ENCODE results near the gene MPPED2. TPM values are rescaled to one million over a fixed set of nuclear protein-coding genes. Genes with fewer than 3 reads are reported as not detected.
A peak's percentile ranks its signal among the peaks of the same experiment; 100 is the strongest.

Gene MPPED2
- polyA plus RNA-seq, 6 donors from 2014 or later = 0.47 to 3.1 (median 2.5) TPM

DNA sequence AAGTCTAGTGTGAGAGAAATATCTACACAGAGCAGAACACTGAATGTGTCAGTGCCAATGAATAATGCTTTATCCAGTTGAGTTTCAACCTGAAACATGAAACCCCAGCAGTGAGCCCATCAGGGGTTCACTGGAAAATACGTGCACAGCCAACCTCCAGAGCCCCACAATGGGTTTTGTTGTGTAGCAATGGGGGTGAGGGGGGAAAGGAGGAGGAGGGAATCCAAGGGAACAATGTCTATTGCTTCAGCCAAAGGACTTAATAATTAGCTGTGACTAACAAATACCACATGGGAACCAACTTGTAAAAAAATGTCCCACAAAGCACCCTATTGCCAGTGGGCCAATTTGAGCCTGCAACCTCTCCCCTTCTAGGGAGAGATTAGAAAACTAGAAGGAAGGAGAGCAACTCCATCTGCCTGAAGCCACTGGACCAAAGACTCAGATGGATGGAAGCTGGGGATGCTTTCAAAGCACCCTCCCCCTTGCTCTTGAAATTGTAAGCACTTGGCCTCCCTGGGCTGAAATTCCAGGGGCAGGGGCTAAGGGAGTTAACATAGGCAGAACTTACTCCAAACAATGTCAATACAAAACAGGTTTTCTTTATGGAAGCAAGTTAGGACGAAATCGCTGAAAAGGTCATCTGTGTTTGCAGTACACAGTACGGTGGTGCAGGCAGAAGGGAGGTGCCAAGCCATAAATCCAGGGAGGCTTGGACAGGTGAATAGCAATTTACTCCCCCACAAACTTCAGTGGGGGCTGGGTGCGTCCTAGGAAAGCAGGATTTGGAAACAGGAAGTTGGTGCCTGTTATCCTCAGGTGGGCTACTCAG lies 163.5 kb downstream of the MPPED2 start:
- H3K9me3 Mint-ChIP-seq = no peaks in the 10 kb centered on the region
- H3K36me3 Mint-ChIP-seq = no peaks in the 10 kb centered on the region
- no peaks in the 10 kb centered on the region for H3K27me3 Mint-ChIP-seq
- no peaks in the 10 kb centered on the region for H3K4me1 Mint-ChIP-seq
- ATAC-seq (ENCODE audit: low read depth in 2 of 2) (no peak), DNase-seq (no peak)
- H3K4me3 Mint-ChIP-seq = no peak overlapping the region
- H3K27ac Mint-ChIP-seq = no peak overlapping the region

GRCh38 chr11:30420233-30420787 lies 165.8 kb downstream of the MPPED2 start:
- Mint-ChIP-seq H3K27ac (no peak overlapping the region), H3K4me3 (no peak overlapping the region), H3K4me1 (no peaks in the 10 kb centered on the region), H3K9me3 (no peaks in the 10 kb centered on the region), H3K27me3 (no peaks in the 10 kb centered on the region), H3K36me3 (no peaks in the 10 kb centered on the region)
- DNase-seq = no peak
- no peak for ATAC-seq (ENCODE audit: low read depth in 2 of 2)

- Mint-ChIP-seq H3K4me3 (no peak overlapping the region), H3K27me3 (no peaks in the 10 kb centered on the region)
Observed at GRCh38 chr11:30414806-30415205, 171.3 kb downstream of the MPPED2 start.

DNA sequence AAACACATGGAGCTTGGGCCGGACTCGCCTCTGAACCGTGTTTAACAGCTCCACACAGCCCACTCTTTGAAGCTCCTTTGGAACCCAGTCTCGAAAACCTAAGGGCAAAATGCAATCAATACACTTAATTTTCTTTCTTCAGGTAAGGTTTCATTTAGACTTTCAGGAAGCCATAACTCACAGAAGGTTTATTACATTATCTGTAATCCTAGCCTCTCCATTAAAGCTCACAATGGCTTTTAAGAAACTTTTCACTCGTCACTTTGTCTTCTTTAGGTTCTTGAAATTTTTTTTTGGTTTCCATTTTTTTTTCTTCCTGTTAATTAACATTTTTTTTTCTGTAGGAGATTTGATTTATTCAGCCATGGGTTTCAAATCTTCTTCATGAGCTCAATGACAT lies 171.9 kb downstream of the MPPED2 start:
- Mint-ChIP-seq H3K4me1 (no peaks in the 10 kb centered on the region), H3K9me3 (no peaks in the 10 kb centered on the region), H3K27me3 (no peaks in the 10 kb centered on the region), H3K27ac (no peak overlapping the region), H3K4me3 (no peak overlapping the region), H3K36me3 (no peaks in the 10 kb centered on the region)
- ATAC-seq (ENCODE audit: low read depth in 2 of 2) (no peak), DNase-seq (no peak)

More at GRCh38 chr11:30414806-30415205, 171.3 kb downstream of the MPPED2 start:
- DNase-seq = no peak
- no peak for ATAC-seq (ENCODE audit: low read depth in 2 of 2)
- Mint-ChIP-seq H3K27ac (no peak overlapping the region), H3K9me3 (no peaks in the 10 kb centered on the region), H3K36me3 (no peaks in the 10 kb centered on the region), H3K4me1 (no peaks in the 10 kb centered on the region)

- no peak for DNase-seq
- H3K9me3 Mint-ChIP-seq = no peaks in the 10 kb centered on the region
- no peak overlapping the region for H3K4me3 Mint-ChIP-seq
- no peaks in the 10 kb centered on the region for H3K27me3 Mint-ChIP-seq
- no peaks in the 10 kb centered on the region for H3K4me1 Mint-ChIP-seq
- H3K36me3 Mint-ChIP-seq = no peaks in the 10 kb centered on the region
- no peak overlapping the region for H3K27ac Mint-ChIP-seq
- no peak for ATAC-seq (ENCODE audit: low read depth in 2 of 2)
Observed at GRCh38 chr11:30412509-30412908, 173.6 kb downstream of the MPPED2 start.

DNA sequence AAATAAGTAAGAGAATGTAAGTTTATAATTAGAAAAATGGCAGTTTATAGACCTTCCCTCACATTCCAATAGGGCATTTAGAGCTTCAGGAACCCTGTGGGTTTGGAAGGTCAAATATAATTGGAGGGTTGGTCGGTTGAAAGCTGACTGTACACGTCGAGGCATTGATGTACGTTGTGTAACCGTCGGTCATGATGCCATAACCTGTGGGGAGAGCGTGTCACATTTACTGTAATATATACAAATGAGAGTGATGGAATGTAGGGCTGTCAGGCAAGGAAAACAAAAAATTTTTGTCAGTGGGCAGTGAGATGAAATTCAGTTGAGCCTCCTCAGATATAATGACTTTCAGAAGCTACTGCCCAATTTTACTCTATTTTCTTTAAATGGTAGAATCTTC lies 174.8 kb downstream of the MPPED2 start:
- Mint-ChIP-seq H3K27me3 (no peaks in the 10 kb centered on the region), H3K27ac (peak overlapping the region in 1 of 6 donors; percentile 9), H3K9me3 (no peaks in the 10 kb centered on the region), H3K4me3 (no peak overlapping the region), H3K4me1 (no peaks in the 10 kb centered on the region), H3K36me3 (no peaks in the 10 kb centered on the region)
- ATAC-seq (ENCODE audit: low read depth in 2 of 2) (no peak), DNase-seq (no peak)

DNA sequence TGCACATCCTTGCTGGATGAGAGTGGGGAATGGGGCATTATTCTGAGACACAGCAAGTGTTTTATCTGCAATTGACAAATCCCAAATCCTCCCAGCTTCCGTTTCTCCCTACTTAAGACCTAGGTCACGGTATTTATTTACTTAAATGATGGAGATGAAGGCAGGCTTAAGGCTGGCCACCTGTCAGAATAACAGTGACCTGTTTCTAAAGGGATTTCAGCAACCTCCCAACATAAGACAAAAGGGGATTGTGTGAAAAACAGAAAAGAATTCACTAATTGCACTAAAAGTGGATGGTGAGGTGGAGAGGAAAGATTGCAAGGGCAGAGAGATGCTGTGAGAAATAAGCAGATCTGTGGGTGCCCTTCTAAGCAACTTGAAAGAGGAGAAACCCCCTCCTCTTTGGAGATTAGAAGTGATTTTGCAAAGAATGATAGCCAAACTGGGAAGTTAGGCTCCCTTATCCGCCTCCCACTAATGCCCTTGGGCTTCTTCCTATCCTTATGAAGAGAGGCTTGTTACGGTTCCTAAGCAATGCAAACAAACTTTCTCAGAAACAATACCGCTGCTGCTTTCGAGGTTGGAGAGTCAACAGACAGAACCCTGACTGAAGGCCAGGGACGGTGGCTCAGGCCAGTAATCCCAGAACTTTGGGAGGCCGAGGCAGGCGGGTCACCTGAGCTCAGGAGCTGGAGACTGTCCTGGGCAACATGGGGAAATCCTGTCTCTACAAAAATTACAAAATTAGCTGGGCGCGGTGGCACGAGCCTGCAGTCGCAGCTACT lies 179.0 kb downstream of the MPPED2 start:
- Mint-ChIP-seq H3K9me3 (no peaks in the 10 kb centered on the region), H3K4me1 (no peaks in the 10 kb centered on the region), H3K27me3 (no peaks in the 10 kb centered on the region), H3K4me3 (no peak overlapping the region), H3K27ac (no peak overlapping the region), H3K36me3 (no peaks in the 10 kb centered on the region)
- ATAC-seq (ENCODE audit: low read depth in 2 of 2) (no peak), DNase-seq (no peak)

DNA sequence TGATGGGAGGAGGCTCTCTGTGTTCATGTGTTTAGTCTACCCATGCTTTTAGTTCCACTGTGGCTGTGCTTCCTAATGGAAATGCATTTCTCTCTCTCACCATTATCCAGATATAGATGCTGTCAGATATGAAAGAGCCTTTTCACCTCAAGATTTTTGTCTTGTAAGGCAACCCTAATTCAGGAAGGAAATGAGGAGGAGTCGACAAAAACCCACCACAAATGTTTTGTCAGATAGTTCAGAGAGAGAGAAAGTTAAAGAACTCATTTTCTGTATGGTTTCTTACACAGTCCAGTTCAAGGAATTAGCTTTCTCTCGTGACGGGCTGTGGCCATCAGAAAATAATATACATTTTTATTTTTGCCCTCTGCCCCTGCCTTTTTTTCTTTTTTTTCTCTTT lies 180.8 kb downstream of the MPPED2 start:
- H3K9me3 Mint-ChIP-seq = no peaks in the 10 kb centered on the region
- H3K4me1 Mint-ChIP-seq = no peaks in the 10 kb centered on the region
- no peak overlapping the region for H3K27ac Mint-ChIP-seq
- no peak for DNase-seq
- H3K27me3 Mint-ChIP-seq = no peaks in the 10 kb centered on the region
- no peak for ATAC-seq (ENCODE audit: low read depth in 2 of 2)
- H3K4me3 Mint-ChIP-seq = no peak overlapping the region
- H3K36me3 Mint-ChIP-seq = no peaks in the 10 kb centered on the region

GRCh38 chr11:30404136-30404535 lies 182.0 kb downstream of the MPPED2 start:
- no peak for DNase-seq
- no peaks in the 10 kb centered on the region for H3K4me1 Mint-ChIP-seq
- no peak overlapping the region for H3K4me3 Mint-ChIP-seq
- H3K27me3 Mint-ChIP-seq = no peaks in the 10 kb centered on the region
- no peaks in the 10 kb centered on the region for H3K36me3 Mint-ChIP-seq
- ATAC-seq (ENCODE audit: low read depth in 2 of 2) = no peak
- no peak overlapping the region for H3K27ac Mint-ChIP-seq
- H3K9me3 Mint-ChIP-seq = no peaks in the 10 kb centered on the region

DNA sequence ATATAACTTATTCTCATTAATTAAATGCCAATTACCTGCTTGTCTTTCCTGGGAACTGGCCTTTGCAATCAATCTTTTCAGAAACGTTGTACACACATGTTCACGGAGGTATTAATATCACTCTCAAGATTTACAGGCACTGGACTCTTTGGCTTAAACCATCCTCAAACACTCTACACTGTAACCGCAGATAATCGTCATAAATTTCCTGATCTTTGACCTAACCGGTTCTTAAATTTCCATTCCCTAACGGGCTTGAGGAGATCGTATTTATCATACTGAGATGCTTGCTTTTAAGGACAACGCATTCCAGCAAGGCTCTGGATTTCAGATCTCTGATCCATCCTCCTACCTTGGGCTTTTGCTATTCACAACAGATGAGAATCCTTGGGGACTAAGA lies 190.4 kb downstream of the MPPED2 start:
- H3K36me3 Mint-ChIP-seq = no peaks in the 10 kb centered on the region
- H3K4me1 Mint-ChIP-seq = no peaks in the 10 kb centered on the region
- H3K9me3 Mint-ChIP-seq = peaks cover 0 to 3% (median 0%) of the 10 kb centered on the region in 7 donors
- peaks cover 0 to 4% (median 0%) of the 10 kb centered on the region in 3 donors for H3K27me3 Mint-ChIP-seq
- ATAC-seq (ENCODE audit: low read depth in 2 of 2) (no peak), DNase-seq (no peak)
- H3K4me3 Mint-ChIP-seq = no peak overlapping the region
- H3K27ac Mint-ChIP-seq = no peak overlapping the region

DNA sequence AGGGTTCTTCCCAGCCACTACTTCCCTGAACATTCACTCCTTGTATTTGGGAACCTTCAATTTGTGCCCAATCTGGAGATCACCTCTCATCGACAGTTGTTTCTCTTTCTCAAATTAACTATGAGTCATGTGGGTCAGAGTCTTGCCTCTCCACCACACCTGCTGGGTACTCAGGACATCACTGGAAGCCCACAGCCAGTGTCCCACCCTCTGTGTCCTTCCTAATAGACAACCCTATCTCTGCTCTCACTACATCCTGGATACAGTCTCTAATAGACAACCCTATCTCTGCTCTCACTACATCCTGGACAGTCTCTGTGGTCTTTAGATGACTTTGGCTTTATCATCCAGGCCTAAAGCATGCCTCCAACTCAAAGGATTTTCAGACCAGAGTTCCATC lies 193.1 kb downstream of the MPPED2 start:
- peaks cover 0 to 3% (median 0%) of the 10 kb centered on the region in 7 donors for H3K9me3 Mint-ChIP-seq
- peak overlapping the region in 1 of 6 donors; percentile 1 for H3K27ac Mint-ChIP-seq
- H3K4me1 Mint-ChIP-seq = no peaks in the 10 kb centered on the region
- peaks cover 0 to 10% (median 0%) of the 10 kb centered on the region in 3 donors for H3K27me3 Mint-ChIP-seq
- no peaks in the 10 kb centered on the region for H3K36me3 Mint-ChIP-seq
- no peak overlapping the region for H3K4me3 Mint-ChIP-seq
- DNase-seq (no peak), ATAC-seq (ENCODE audit: low read depth in 2 of 2) (no peak)

DNA sequence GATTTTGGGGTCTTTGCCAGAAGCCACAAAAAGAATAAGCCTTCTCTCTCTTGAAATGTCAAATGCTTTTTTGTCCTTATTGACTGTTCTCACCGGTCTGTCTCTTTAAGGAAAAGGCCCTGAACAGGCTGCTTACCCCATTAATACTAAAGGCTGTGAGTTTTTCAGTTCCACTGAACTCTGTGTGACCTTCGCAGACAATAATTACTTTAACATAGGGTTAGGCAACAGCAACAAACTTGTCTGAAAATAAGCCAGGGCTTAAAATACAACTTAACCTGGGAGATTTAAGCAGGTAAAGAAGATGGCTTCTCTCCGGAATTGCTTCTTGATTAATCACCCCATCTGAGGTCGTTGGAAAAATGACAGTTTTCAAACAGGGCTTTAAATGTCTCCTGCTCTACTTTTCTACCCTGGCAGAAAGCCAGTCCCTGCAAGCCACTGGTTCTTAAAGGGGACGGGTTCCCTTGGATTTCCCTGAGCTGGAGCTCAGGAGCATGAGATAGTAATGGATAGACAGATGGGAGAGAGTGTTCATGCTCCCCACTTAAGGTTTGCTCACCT lies 193.8 kb downstream of the MPPED2 start:
- no peak overlapping the region for H3K4me3 Mint-ChIP-seq
- no peaks in the 10 kb centered on the region for H3K36me3 Mint-ChIP-seq
- no peak overlapping the region for H3K27ac Mint-ChIP-seq
- DNase-seq (no peak), ATAC-seq (ENCODE audit: low read depth in 2 of 2) (no peak)
- H3K4me1 Mint-ChIP-seq = no peaks in the 10 kb centered on the region
- H3K27me3 Mint-ChIP-seq = peaks cover 0 to 10% (median 0%) of the 10 kb centered on the region in 3 donors
- H3K9me3 Mint-ChIP-seq = peaks cover 0 to 3% (median 0%) of the 10 kb centered on the region in 7 donors

DNA sequence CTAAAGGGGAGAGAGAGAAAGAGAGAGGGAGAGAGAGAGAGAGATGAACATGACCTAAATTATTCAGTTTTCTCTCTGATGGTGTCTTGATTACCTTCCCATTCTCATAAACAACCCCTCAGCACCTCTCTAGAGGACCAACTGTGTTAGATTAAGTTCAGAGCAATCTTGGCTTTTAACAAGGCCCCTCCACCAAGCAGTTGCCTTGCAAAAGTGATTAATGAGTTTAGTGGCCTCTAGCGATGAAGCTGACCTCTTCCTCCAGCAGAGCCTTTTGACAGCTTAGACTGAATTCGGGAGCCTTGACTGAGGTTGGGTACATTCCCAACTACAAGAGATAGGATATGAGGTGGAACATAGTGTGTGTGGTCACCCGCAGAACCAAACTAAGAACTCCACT lies 197.2 kb downstream of the MPPED2 start:
- peaks cover 0 to 16% (median 6%) of the 10 kb centered on the region in 3 donors for H3K27me3 Mint-ChIP-seq
- no peak overlapping the region for H3K27ac Mint-ChIP-seq
- no peak overlapping the region for H3K4me3 Mint-ChIP-seq
- DNase-seq (no peak), ATAC-seq (ENCODE audit: low read depth in 2 of 2) (no peak)
- H3K9me3 Mint-ChIP-seq = peaks cover 0 to 2% (median 0%) of the 10 kb centered on the region in 7 donors
- H3K36me3 Mint-ChIP-seq = no peaks in the 10 kb centered on the region
- no peaks in the 10 kb centered on the region for H3K4me1 Mint-ChIP-seq

Measured in naive B cell (primary cell).